ENCODE data around the gene MYO7B.

The MYO7B gene

GRCh38 chr2:127652786-127653357 is 117.4 kb downstream of the MYO7B start:
- no peak for DNase-seq

GRCh38 chr2:127653421-127654083 is 118.1 kb downstream of the MYO7B start:
- no peak for DNase-seq

- DNase-seq = no peak
Measured at GRCh38 chr2:127654084-127654837, 118.8 kb downstream of the MYO7B start.

GRCh38 chr2:127654838-127655175 is 119.3 kb downstream of the MYO7B start:
- DNase-seq = no peak

GRCh38 chr2:127655209-127656073 is 120.0 kb downstream of the MYO7B start:
- no peak for DNase-seq

GRCh38 chr2:127656569-127657231 is 121.2 kb downstream of the MYO7B start:
- no peak for DNase-seq

- no peak for DNase-seq
Measured at GRCh38 chr2:127657232-127657595, 121.7 kb downstream of the MYO7B start.

- no peak for DNase-seq
Measured at GRCh38 chr2:127658146-127658545, 122.7 kb downstream of the MYO7B start.

GRCh38 chr2:127658641-127659407 is 123.3 kb downstream of the MYO7B start:
- no peak for DNase-seq

- DNase-seq = no peak
Measured at GRCh38 chr2:127659408-127660290, 124.2 kb downstream of the MYO7B start.

GRCh38 chr2:127660291-127660578 is 124.8 kb downstream of the MYO7B start:
- no peak for DNase-seq

GRCh38 chr2:127661072-127661649 is 125.7 kb downstream of the MYO7B start:
- DNase-seq = no peak

GRCh38 chr2:127661949-127662510 is 126.5 kb downstream of the MYO7B start:
- DNase-seq = no peak

- no peak for DNase-seq
Measured at GRCh38 chr2:127662937-127663565, 127.6 kb downstream of the MYO7B start.

GRCh38 chr2:127663566-127664064 is 128.1 kb downstream of the MYO7B start:
- no peak for DNase-seq

- no peak for DNase-seq
Measured at GRCh38 chr2:127664065-127664894, 128.8 kb downstream of the MYO7B start.

GRCh38 chr2:127664895-127665225 is 129.4 kb downstream of the MYO7B start:
- no peak for DNase-seq

GRCh38 chr2:127665267-127665893 is 129.9 kb downstream of the MYO7B start:
- no peak for DNase-seq

Data from activated CD4-positive, alpha-beta T cell treated with anti-CD3 and anti-CD28 coated beads, Interleukin-2, Interleukin-6, amounts not matched to agents 100 ng/mL and 50 ng/mL, durations not matched to agents 16 hours and 8 hours (primary cell).